Heart right ventricle (tissue), 16 donors: ENCODE results near the gene OR6Q1. TPM values are rescaled to one million over a fixed set of nuclear protein-coding genes. Genes with fewer than 3 reads are reported as not detected.

Experiments
- ATAC-seq, 8 donors: fragments of 200-7000 bp; cut with Tn5 transposase; one replicate each; pipeline ENCODE4 v1.9.1; 2020; ENCODE audit warnings: mild to moderate bottlenecking in 8 of 8, moderate library complexity in 8 of 8, moderate number of reproducible peaks in 1 of 8
- DNase-seq, 2 donors: peaks; one replicate each; pipeline ENCODE4 v3.0.0-alpha.2; 2020
- H3K27ac ChIP-seq, 10 donors: fragments of 200-600 bp; sonication (generic) in 2 of 10; one replicate each; pipeline versions ENCODE4 v1.5.0 to v1.8.0; 2020 to 2022; ENCODE audit warnings: mild to moderate bottlenecking in 3 of 10
- H3K27me3 ChIP-seq, 7 donors: fragments of 200-600 bp; one replicate each; pipeline ENCODE4 v1.8.0; 2021 to 2022; ENCODE audit warnings: mild to moderate bottlenecking in 2 of 7
- H3K36me3 ChIP-seq, 9 donors: fragments of 200-600 bp; sonication (generic) in 1 of 9; one replicate each; pipeline versions ENCODE4 v1.5.0 to v1.8.0; 2020 to 2022; ENCODE audit warnings: mild to moderate bottlenecking in 2 of 9
- H3K4me1 ChIP-seq, 9 donors: fragments of 200-600 bp; sonication (generic) in 1 of 9; one replicate each; pipeline versions ENCODE4 v1.5.0 to v1.8.0; 2020 to 2022; ENCODE audit warnings: mild to moderate bottlenecking in 4 of 9
- H3K4me3 ChIP-seq, 10 donors: fragments of 200-600 bp; sonication (generic) in 2 of 10; one replicate each; pipeline versions ENCODE4 v1.5.0 to v1.8.0; 2020 to 2022; ENCODE audit warnings: mild to moderate bottlenecking in 7 of 10, moderate library complexity in 2 of 10
- H3K9me3 ChIP-seq, 11 donors: fragments of 200-600 bp in 10 of 11; sonication (generic) in 2 of 11; one replicate each; pipeline versions ENCODE4 v1.5.0 to v1.8.0; 2013 to 2022; ENCODE audit warnings: mild to moderate bottlenecking in 2 of 11, control low read depth in 1 of 11, moderate library complexity in 1 of 11
- CTCF ChIP-seq, 9 donors: fragments of 200-600 bp; sonication (generic) in 2 of 9; IDR thresholded peaks; one replicate each; pipeline versions ENCODE4 v1.5.0 to v1.8.0; 2021 to 2022; ENCODE audit warnings: antibody characterized with exemption in 9 of 9, mild to moderate bottlenecking in 5 of 9, moderate library complexity in 1 of 9
- WGBS, 2 donors: extraction: QIAGEN DNeasy Blood & Tissue Kit; methylation state at CpG; one replicate each; pipeline ENCODE4 v1.1.7; 2013; ENCODE audit warnings: inconsistent platforms in 1 of 2; 5-methylcytosine and 5-hydroxymethylcytosine counted together
- intact Hi-C, 10 donors: fragments of 100-400 bp; cut with DNase I; formaldehyde crosslinking; loops; one replicate each; pipeline versions ENCODE4 v1.11.1 to v1.14.2; 2022
- polyA plus RNA-seq, 2 donors: library from polyadenylated mRNA; stranded (reverse); fragments of 200-250 nt; gene quantifications; one replicate each; pipeline ENCODE4 v1.2.3, GENCODE V29; 2013
- total RNA-seq, 10 donors: library from RNA; stranded (reverse); fragmentation: NEBNext Ultra II Directional in 3 of 10; extraction: Animal tissue kit (Norgen Biotek cat#: 25700) in 3 of 10; gene quantifications; one replicate each; pipeline versions ENCODE4 v1.2.1 to v1.2.4, GENCODE V29; 2021 to 2023
- donor health status: Arrhythmogenic right ventricular cardiomyopathy.
- donor health status: ischemic (EF 13 %, LVEDD 7.1; RV severe dilation, severe dysfunction).
- donor health status: healthy with polysubstance abuse.
- donor health status: DM: no; HTN: yes; CAD: no.
- donor health status: DM: no; HTN: no; CAD: no.
- donor health status: ischemic (EF 25% LVEDD 6.9; RV normal size, moderate dysfunction).
- donor health status: ischemic (EF 25% LVEDD 5.7; RV mildly dilated, moderate dysfunction).
- donor health status: healthy.
- donor health status: DM: yes; HTN: yes; CAD: no.
- donor health status: Ischemic cardiomyopathy.
- donor health status: ischemic (EF 35%, LVEDD 5.7; RV mildly dilated, moderate dysfunction).
- donor health status: nonischemic (EF 11% LVEDD 7.7; RV severe dilation, severe dysfunction).
- donor health status: DM: yes; HTN: yes; CAD: no.
- donor health status: PGD.
- donor health status: ischemic (EF 29% LVEDD 5.4; RV normal size, mild dysfunction).
- donor health status: nonischemic (EF 23%, LVEDD 6.1; RV moderate dilation, normal function).

The OR6Q1 gene
- total and polyA plus RNA-seq, 12 donors, result not detected

- TF ChIP-seq CTCF (IDR thresholded peaks at IDR 0.05), result no peak
- Histone ChIP-seq H3K4me1 (peaks cover 0 to 23% (median 13%) of the 10 kb centered on the region in 9 donors), H3K9me3 (peaks cover 0 to 1% (median 0%) of the 10 kb centered on the region in 11 donors), H3K27ac (no peak overlapping the region), H3K4me3 (no peak overlapping the region), H3K36me3 (no peaks in the 10 kb centered on the region), H3K27me3 (no peaks in the 10 kb centered on the region)
- DNase-seq (no peak), ATAC-seq (no peak)
- intact Hi-C loops, result loop anchor here in 1 of 10 donors (10.0 kb wide), 1 partner anchor 64 kb away; the partner anchor contains the start of gene OR9I1
- WGBS, 2 donors, result 65 to 69% methylated on average over 6 of the region's 6 CpGs
These were observed 30.4 kb downstream of the OR6Q1 start for GRCh38 chr11:58060939-58061672.

GRCh38 chr11:58061813-58062212 is 31.1 kb downstream of the OR6Q1 start:
- Histone ChIP-seq H3K4me3 (no peak overlapping the region), H3K36me3 (no peaks in the 10 kb centered on the region), H3K27ac (no peak overlapping the region), H3K4me1 (peaks cover 0 to 23% (median 13%) of the 10 kb centered on the region in 9 donors), H3K9me3 (no peaks in the 10 kb centered on the region), H3K27me3 (no peaks in the 10 kb centered on the region)
- DNase-seq (no peak), ATAC-seq (no peak)
- WGBS, 2 donors, result 70 to 81% methylated on average over 6 of the region's 6 CpGs
- TF ChIP-seq CTCF (IDR thresholded peaks at IDR 0.05), result no peak
- intact Hi-C loops, result loop anchor here in 1 of 10 donors (10.0 kb wide), 1 partner anchor 63 kb away; the partner anchor contains the start of gene OR9I1

- TF ChIP-seq CTCF (IDR thresholded peaks at IDR 0.05), result no peak
- Histone ChIP-seq H3K36me3 (no peaks in the 10 kb centered on the region), H3K4me1 (no peaks in the 10 kb centered on the region), H3K9me3 (no peaks in the 10 kb centered on the region), H3K4me3 (no peak overlapping the region), H3K27me3 (no peaks in the 10 kb centered on the region), H3K27ac (no peak overlapping the region)
- intact Hi-C loops, result loop anchor here in 1 of 10 donors (10.0 kb wide), 1 partner anchor 57 kb away; the partner anchor contains the start of gene OR9I1
- no peak for DNase-seq
- 70 to 79% methylated on average over 5 of the region's 5 CpGs for WGBS, 2 donors
- peak in 2 of 8 donors; percentile 26 to 65 for ATAC-seq
These were observed 36.9 kb downstream of the OR6Q1 start for GRCh38 chr11:58067685-58068084.

GRCh38 chr11:58068655-58069054 is 37.9 kb downstream of the OR6Q1 start:
- intact Hi-C loops, result loop anchor here in 1 of 10 donors (10.0 kb wide), 1 partner anchor 56 kb away; the partner anchor contains the start of gene OR9I1
- no peaks in the 10 kb centered on the region for H3K36me3 ChIP-seq

More at GRCh38 chr11:58068655-58069054, 37.9 kb downstream of the OR6Q1 start:
- H3K4me3 ChIP-seq, result no peak overlapping the region
- H3K27ac ChIP-seq, result no peak overlapping the region
- no peak for TF ChIP-seq CTCF (IDR thresholded peaks at IDR 0.05)
- no peaks in the 10 kb centered on the region for H3K4me1 ChIP-seq
- 81 to 94% methylated on average over 6 of the region's 6 CpGs for WGBS, 2 donors
- ATAC-seq, result no peak
- H3K9me3 ChIP-seq, result peaks cover 0 to under 1% (median 0%) of the 10 kb centered on the region in 11 donors
- no peak for DNase-seq
- H3K27me3 ChIP-seq, result no peaks in the 10 kb centered on the region
